Liver (tissue), 9 donors: ENCODE results near the gene UBE2D2. TPM values are rescaled to one million over a fixed set of nuclear protein-coding genes. Genes with fewer than 3 reads are reported as not detected.

Experiments
- DNase-seq: peaks from one replicate; pipeline ENCODE4 v3.0.0-alpha.2; 2017; ENCODE audit warnings: low spot score
- H3K27ac ChIP-seq, 2 donors: one replicate each; pipeline ENCODE4 v1.7.0; 2013; ENCODE audit warnings: inconsistent platforms in 2 of 2, low read length in 2 of 2, control low read depth in 1 of 2, low read depth in 1 of 2, mild to moderate bottlenecking in 1 of 2
- H3K27me3 ChIP-seq, 4 donors: one replicate each; pipeline versions ENCODE4 v1.6.1 to v1.7.0; 2013; ENCODE audit warnings: low read length in 3 of 4, inconsistent platforms in 1 of 4, mild to moderate bottlenecking in 1 of 4, moderate library complexity in 1 of 4; ENCODE audit not compliant: control insufficient read depth in 4 of 4, insufficient read depth in 4 of 4
- H3K36me3 ChIP-seq, 4 donors: one replicate each; pipeline versions ENCODE4 v1.6.1 to v1.7.0; 2013; ENCODE audit warnings: low read length in 3 of 4, mild to moderate bottlenecking in 3 of 4, low read depth in 1 of 4, moderate library complexity in 1 of 4; ENCODE audit not compliant: control insufficient read depth in 4 of 4, insufficient read depth in 3 of 4
- H3K4me1 ChIP-seq, 4 donors: one replicate each; pipeline versions ENCODE4 v1.6.1 to v1.7.0; 2013; ENCODE audit warnings: low read length in 3 of 4, mild to moderate bottlenecking in 3 of 4, moderate library complexity in 1 of 4; ENCODE audit not compliant: control insufficient read depth in 4 of 4, insufficient read depth in 4 of 4
- H3K4me3 ChIP-seq, 3 donors: one replicate each; pipeline versions ENCODE4 v1.6.1 to v1.7.0; 2013; ENCODE audit warnings: low read length in 3 of 3, control low read depth in 1 of 3, low read depth in 1 of 3, mild to moderate bottlenecking in 1 of 3
- H3K9ac ChIP-seq, 2 donors: one replicate each; pipeline ENCODE4 v1.7.0; 2013; ENCODE audit warnings: low read length in 2 of 2, mild to moderate bottlenecking in 2 of 2, moderate library complexity in 2 of 2, control low read depth in 1 of 2, low read depth in 1 of 2
- H3K9me3 ChIP-seq, 4 donors: one replicate each; pipeline versions ENCODE4 v1.6.1 to v1.7.0; 2013; ENCODE audit warnings: low read length in 3 of 4; ENCODE audit not compliant: control insufficient read depth in 4 of 4
- EGR1 ChIP-seq, 2 donors: IDR thresholded peaks; 2 replicates each; pipeline ENCODE4 v1.6.1; 2016 to 2018; ENCODE audit warnings: antibody characterized with exemption in 2 of 2, low read depth in 2 of 2
- GABPA ChIP-seq, 2 donors: IDR thresholded peaks in 1 of 2; conservative IDR thresholded peaks in 1 of 2; 2 replicates each; pipeline ENCODE4 v1.6.1; 2016; ENCODE audit warnings: antibody characterized with exemption in 2 of 2, mild to moderate bottlenecking in 1 of 2, moderate library complexity in 1 of 2
- HNF4A ChIP-seq, 2 donors: conservative IDR thresholded peaks; 2 replicates each; pipeline ENCODE4 v1.6.1; 2016; ENCODE audit warnings: antibody characterized with exemption in 2 of 2, mild to moderate bottlenecking in 2 of 2
- NR2F2 ChIP-seq: IDR thresholded peaks from 2 replicates; pipeline ENCODE4 v1.6.1; 2016; ENCODE audit warnings: antibody characterized with exemption
- SP1 ChIP-seq: IDR thresholded peaks from 2 replicates; pipeline ENCODE4 v1.6.1; 2018; ENCODE audit warnings: antibody characterized with exemption, mild to moderate bottlenecking
- YY1 ChIP-seq: IDR thresholded peaks from 2 replicates; pipeline ENCODE4 v1.6.1; 2016; ENCODE audit warnings: antibody characterized with exemption, mild to moderate bottlenecking
- WGBS: extraction: QIAGEN DNeasy Blood & Tissue Kit; methylation state at CpG from one replicate; pipeline ENCODE4 v1.1.7; 2013; 5-methylcytosine and 5-hydroxymethylcytosine counted together
- polyA plus RNA-seq, 2 donors: library from polyadenylated mRNA; stranded (reverse) in 1 of 2; unstranded in 1 of 2; fragments of 200-250 nt in 1 of 2; fragments of >200 nt in 1 of 2; fragmentation: Nextera tagmentation in 1 of 2; extraction: Ambion mirVana in 1 of 2; gene quantifications; one replicate each; pipeline versions ENCODE4 v1.2.1 to v1.2.3, GENCODE V29; 2013 to 2015
- total RNA-seq, 2 donors: library from RNA; depleted of rRNA; stranded (reverse); fragments of >200 nt; gene quantifications; one replicate each; pipeline ENCODE4 v1.2.3, GENCODE V29; 2014
- TF ChIP-seq, protein P1 (sequence below): fragments of 150-350 bp; IDR thresholded peaks from 2 replicates; pipeline ENCODE4 v1.5.1; 2017; ENCODE audit warnings: improper control_type of control experiment, low read depth, low read length; ENCODE audit not compliant: missing input control
- TF ChIP-seq, protein P2 (sequence below): IDR thresholded peaks from 2 replicates; pipeline ENCODE4 v1.6.1; 2016; ENCODE audit warnings: antibody characterized with exemption
- donor health status: healthy.
- donor health status: healthy.
- donor health status: healthy.
- donor health status: healthy.
- donor health status: healthy.

The UBE2D2 gene
- total and polyA plus RNA-seq, 4 donors = 17.0 to 53.6 (median 41.4) TPM

DNA sequence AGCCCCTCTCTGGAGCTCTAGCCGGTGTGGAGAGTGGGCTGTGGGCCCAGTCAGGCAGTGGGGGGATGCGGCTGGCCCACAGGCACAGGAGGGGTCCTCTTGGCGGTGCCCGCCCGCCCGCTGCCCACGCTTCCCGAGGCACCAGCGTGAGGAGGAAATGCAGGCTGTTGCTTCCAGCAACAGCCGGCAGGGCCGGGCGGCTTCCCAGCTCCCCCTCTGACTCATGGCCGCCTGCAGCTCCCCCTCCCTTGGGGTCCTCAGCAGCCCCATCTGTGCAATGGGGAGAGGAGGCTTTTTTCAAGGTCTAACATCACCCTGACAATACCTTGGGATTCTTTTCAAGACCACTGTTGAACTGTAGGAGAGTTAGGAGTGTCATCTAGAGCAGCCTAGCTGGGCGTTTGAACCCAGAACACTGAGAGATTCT lies 97.4 kb downstream of the UBE2D2 start:
- DNase-seq = no peak
- Histone ChIP-seq H3K27ac (peak overlapping the region; percentile 75 to 77), H3K36me3 (no peaks in the 10 kb centered on the region), H3K27me3 (no peaks in the 10 kb centered on the region), H3K9ac (peak overlapping the region in 1 of 2 donors; percentile 53), H3K4me3 (no peak overlapping the region), H3K9me3 (no peaks in the 10 kb centered on the region), H3K4me1 (peaks cover 71 to 95% (median 87%) of the 10 kb centered on the region in 4 donors)
- TF ChIP-seq SP1 = no peak
- TF ChIP-seq, protein P1, sequence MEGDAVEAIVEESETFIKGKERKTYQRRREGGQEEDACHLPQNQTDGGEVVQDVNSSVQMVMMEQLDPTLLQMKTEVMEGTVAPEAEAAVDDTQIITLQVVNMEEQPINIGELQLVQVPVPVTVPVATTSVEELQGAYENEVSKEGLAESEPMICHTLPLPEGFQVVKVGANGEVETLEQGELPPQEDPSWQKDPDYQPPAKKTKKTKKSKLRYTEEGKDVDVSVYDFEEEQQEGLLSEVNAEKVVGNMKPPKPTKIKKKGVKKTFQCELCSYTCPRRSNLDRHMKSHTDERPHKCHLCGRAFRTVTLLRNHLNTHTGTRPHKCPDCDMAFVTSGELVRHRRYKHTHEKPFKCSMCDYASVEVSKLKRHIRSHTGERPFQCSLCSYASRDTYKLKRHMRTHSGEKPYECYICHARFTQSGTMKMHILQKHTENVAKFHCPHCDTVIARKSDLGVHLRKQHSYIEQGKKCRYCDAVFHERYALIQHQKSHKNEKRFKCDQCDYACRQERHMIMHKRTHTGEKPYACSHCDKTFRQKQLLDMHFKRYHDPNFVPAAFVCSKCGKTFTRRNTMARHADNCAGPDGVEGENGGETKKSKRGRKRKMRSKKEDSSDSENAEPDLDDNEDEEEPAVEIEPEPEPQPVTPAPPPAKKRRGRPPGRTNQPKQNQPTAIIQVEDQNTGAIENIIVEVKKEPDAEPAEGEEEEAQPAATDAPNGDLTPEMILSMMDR = no peak
- WGBS = 58% methylated on average over 14 of the region's 14 CpGs

DNA sequence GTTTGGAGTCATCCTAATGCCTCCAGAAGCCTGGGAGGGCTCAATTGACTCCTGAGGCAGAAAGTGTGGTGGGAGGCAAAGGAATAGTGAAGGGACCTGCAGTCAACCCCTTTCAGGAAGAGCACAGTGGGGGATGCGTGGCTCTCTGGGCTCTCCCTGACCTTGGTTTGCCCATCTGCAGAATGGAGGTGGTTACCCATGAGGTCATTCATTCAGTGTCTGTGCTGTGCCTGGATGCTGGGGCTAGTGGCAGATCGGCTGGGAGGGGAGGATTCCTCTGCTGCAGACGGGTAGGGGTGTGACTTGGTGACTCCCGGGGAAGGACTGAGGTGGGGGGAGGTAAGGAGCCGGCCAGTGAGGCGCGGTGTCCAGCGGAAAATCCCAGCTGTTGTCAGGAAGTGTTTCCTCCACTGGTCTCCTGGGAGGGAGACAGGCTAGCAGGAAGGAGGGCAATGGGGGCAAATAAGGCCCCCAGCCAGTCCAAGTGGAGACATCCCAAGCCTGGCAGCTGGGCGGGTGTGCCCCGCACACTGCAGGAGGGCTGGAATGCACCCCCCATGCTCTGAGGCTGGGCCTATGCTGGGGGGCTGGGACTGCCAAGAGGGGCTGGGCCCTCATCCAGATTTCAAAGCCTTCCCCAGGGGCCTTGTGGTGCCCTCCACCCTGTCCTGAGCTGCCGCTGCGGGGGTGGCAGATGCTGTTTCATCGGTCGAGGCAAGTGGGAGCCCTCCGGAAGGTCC lies 98.0 kb downstream of the UBE2D2 start:
- Histone ChIP-seq H3K4me3 (no peak overlapping the region), H3K9me3 (no peaks in the 10 kb centered on the region), H3K27me3 (no peaks in the 10 kb centered on the region), H3K4me1 (peaks cover 70 to 95% (median 87%) of the 10 kb centered on the region in 4 donors), H3K27ac (peak overlapping the region; percentile 75 to 77), H3K9ac (peak overlapping the region in 1 of 2 donors; percentile 53), H3K36me3 (no peaks in the 10 kb centered on the region)
- DNase-seq = no peak
- TF ChIP-seq, protein P1 = no peak
- peak; percentile 24 for TF ChIP-seq SP1
- 34% methylated on average over 15 of the region's 15 CpGs for WGBS

DNA sequence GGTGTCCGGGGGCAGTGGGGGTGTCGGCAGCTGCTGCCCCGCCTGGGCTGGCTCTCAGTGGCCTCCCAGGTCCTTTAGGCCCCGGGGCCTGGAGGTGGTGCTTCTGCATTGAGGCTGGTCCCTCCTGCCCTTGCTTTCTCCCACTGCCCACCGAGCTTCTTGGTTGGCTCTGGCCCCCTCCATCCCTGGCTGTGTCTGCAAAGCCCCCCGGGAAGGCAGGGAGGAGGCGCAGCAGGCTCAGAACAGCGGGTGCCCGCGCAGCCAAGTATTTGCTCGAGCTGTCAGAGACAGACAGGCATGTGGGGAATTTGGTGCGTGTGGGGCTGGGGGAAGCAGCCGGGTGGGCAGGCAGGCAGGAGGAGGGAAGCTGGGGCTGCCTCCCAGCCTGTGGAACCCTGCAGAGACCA lies 98.6 kb downstream of the UBE2D2 start:
- H3K9me3 ChIP-seq = no peaks in the 10 kb centered on the region
- TF ChIP-seq HNF4A (conservative IDR thresholded peaks at IDR 0.05) (no peak), YY1 (no peak), NR2F2 (no peak), GABPA (IDR thresholded peaks at IDR 0.05 in 1 of 2, conservative IDR thresholded peaks at IDR 0.05 in 1 of 2) (no peak), EGR1 (IDR thresholded peaks at IDR 0.05; ENCODE audit: low read depth in 2 of 2) (no peak)
- TF ChIP-seq, protein P2, sequence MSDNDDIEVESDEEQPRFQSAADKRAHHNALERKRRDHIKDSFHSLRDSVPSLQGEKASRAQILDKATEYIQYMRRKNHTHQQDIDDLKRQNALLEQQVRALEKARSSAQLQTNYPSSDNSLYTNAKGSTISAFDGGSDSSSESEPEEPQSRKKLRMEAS = no peak
- DNase-seq = no peak
- peaks cover 72 to 95% (median 87%) of the 10 kb centered on the region in 4 donors for H3K4me1 ChIP-seq
- H3K9ac ChIP-seq = peak overlapping the region in 1 of 2 donors; percentile 53
- no peak overlapping the region for H3K4me3 ChIP-seq
- no peaks in the 10 kb centered on the region for H3K36me3 ChIP-seq
- H3K27ac ChIP-seq = peak overlapping the region; percentile 75 to 77
- WGBS = 32% methylated on average over 13 of the region's 13 CpGs
- H3K27me3 ChIP-seq = no peaks in the 10 kb centered on the region
